ENCODE measurements around the gene HS2ST1.
"Not testable (repeated sequence)": the region's sequence is repeated elsewhere in the genome, so short reads cannot be mapped to it uniquely, and the experiment has no call there.

HS2ST1 gene

DNA sequence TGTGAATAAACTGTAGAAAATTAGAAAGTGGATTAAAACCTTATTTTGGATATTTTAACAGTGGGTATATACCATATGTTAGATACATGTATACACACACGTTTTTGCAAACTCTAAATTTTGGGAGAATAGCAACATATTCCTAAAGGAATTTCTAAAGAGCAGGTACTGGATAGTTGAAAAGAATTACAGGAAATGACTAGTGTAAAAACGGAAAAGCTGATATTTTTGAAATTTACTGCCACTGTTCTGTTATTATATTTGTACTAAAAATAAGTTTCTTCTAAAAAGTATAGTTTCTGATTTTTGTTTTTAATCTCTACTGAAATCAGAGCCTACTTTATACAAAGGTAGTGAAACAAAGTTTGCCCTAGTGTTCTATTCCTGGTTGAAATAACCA, 114.1 kb downstream of the HS2ST1 start:
- no peak for DNase-seq

DNA sequence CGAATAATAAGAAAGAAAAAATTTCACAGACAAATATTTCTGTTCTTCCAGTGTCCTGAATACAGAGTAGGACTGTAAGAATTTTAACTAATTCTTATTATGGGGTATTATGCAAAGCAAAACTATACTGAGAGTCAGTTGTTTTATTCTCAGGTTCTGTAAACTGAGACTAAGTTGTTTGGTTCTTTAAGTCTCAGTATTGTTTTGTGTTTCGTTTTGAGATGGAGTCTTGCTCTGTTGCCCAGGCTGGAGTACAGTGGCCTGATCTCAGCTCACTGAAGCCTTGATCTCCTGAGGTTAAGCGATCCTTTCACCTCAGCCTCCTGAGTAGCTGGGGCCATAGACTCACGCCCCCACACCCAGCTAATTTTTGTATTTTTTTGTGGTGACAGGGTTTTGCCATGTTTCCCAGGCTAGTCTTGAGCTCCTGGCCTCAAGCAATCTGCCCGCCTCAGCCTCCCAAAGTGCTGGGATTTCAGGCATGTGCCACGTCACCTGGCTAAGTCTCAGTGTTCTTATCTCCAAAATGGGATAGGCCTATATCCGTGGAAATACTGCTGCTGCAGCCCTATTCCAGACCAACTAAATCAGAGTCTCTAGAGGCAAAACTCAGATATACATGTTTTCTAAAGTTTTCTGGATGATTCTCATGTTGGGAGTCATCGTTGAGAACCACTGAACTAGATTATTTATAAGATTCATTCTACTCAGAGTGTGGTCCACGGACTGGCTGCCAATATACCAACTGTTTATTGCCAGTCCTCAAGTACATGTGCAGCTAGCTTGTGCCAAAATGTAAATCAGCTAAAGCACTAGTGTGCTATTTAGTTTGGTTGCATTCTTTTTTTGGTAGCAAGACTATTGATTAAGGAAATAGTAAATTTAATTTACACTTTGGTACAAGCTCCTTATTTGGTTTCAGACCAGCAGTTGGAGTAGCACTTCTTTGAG, 116.6 kb downstream of the HS2ST1 start:
- no peak for DNase-seq

DNA sequence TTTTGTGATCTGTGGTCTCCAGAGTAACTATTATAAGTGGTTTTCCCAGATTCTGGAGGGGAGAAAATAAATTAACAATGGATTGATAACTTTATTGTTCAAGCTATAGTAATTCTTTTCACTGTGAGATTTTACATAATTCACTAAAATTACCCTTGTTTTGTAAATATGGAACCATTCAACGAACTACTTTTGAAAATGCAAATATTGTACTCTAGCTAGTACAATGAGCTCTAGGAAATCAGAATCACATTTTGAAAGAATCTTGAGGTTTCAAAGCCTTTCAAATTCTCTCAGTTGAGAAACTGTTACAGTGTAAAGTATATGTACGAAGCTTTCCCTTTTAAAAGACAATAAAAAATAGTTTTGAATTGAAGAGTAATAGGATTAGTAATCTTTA, 119.9 kb downstream of the HS2ST1 start:
- DNase-seq: no peak

- no peak for DNase-seq
Observed at GRCh38 chr1:87039096-87039495, 124.7 kb downstream of the HS2ST1 start.

DNA sequence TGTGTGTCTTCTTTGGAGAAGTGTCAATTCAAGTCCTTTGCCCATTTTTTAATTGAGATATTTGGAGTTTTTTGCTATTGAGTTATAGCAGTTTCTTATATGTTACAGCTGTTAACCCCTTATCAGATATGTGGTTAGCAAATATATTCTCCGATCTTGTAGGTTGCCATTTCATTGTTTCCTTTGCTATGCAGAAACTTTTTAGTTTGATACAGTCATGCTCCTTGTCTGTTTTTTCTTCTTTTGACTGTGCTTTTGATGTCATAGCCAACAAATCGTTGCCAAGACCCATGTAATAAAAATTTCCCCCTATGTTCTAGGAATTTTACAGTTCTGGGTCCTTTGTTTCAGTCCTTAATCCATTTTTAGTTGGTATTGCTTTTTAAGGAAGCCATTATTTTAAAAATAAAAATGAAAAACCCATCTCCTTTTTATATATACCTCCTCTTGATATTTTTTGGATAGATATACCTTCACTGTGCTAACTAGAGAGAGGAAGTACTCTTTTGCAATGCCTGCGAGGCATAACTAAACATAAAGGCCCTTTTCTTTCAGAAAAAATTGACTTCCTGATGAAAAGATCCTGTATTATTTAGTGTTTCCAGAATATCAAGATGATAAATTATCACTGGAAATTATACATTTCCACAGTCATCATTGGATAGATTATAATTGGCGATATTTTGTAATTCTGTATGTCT, 127.8 kb downstream of the HS2ST1 start:
- no peak for DNase-seq

GRCh38 chr1:87044424-87044823, 130.0 kb downstream of the HS2ST1 start:
- DNase-seq: no peak

DNA sequence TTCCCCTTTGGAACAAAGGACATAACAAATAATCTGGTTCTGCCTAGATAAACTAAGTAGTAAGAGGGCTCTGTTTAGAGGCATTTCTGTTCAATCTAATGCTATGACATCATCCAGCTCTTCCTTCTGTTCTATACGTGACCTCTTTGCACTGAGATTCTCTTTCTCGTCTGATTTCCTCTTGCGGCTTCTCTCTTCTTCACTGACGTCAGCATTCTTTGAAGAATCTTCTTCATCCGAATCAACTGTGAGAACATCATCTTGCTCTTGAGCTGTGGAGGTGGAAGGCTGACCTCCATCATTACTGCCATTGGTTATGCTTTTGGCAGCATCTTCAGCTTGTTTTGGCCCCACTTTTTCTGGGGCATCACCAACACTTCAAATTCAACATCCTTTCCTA, 130.4 kb downstream of the HS2ST1 start:
- DNase-seq: no peak

DNA sequence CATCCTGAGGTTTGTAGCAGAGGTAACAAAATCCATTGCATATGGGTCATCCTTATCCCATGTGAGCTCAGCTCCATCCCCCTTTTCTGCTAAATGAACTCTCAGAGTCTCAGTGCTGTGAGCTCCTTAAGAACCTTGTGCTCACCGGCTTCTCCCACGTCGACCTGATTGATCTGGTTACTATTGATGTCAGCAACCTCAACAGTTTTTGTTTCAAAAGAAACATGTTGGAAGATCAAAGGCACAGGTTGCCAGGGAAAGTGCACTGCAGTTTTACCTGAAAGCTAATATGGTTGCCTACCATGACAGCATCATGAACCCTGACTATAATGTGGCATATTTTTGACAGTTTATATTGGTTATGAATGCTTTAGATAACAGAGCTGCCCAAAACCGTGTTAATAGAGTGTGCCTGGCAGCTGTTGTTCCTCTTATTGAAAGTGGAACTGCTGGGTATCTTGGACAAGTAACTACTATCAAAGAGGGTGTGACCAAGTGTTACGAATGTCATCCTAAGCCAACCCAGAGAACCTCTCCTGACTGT, 131.4 kb downstream of the HS2ST1 start:
- no peak for DNase-seq

GRCh38 chr1:87046951-87047350, 132.5 kb downstream of the HS2ST1 start:
- no peak for DNase-seq

DNA sequence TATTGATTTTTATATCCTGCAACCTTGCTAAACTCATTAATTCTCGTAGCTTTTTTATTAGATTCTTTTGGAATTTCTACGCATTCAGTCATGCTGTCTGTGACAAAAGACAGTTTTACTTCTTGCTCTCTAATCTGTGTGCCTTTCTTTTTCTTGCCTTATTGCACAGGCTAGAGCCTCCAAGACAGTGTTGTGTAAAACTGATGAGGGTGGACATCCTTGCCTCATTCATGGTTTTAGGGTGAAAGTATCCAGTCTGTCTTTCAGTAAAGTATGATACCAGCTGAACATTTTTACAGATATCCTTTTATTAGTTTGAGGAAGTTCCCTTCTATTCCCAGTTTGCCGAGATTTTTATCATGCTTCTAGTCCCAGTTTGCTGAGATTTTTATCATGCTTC, 133.8 kb downstream of the HS2ST1 start:
- DNase-seq: no peak

DNA sequence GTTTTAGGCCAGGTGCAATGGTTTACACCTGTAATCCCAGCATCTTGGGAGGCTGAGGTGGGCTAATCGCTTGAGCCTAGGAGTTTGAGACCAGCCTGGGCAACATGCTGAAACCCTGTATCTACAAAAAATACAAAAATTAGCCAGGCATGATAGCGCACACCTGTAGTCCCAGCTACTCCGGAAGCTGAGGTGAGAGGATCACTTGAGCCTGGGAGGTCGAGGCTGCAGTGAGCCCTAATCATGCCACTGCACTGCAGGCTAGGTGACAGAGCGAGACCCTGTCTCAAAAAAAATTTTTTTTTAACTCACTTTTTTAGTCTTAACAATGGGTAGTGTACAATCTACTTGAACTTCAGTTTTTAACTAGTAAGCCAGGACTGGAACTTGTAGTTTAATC, 137.5 kb downstream of the HS2ST1 start:
- DNase-seq: no peak

- DNase-seq: no peak
Observed at GRCh38 chr1:87052400-87052799, 138.0 kb downstream of the HS2ST1 start.

DNA sequence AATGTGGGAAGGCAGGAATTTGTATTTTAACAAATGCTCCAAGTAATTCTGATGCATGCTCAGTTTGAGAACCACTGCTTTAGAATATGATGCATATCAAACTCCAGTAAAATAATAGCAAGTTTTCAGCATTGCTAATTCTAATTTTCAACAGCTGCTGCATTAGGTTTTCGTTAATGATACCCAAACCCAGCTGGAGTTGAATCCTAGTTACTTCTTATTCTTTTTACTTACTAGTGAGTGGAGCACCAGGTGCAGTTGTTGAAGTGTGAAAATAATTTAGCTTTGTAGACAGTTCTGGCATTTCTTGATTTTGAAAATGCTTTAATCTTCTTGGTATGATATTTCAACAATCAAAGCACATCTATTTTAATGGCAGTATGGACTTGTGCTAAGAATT, 138.5 kb downstream of the HS2ST1 start:
- no peak for DNase-seq

DNA sequence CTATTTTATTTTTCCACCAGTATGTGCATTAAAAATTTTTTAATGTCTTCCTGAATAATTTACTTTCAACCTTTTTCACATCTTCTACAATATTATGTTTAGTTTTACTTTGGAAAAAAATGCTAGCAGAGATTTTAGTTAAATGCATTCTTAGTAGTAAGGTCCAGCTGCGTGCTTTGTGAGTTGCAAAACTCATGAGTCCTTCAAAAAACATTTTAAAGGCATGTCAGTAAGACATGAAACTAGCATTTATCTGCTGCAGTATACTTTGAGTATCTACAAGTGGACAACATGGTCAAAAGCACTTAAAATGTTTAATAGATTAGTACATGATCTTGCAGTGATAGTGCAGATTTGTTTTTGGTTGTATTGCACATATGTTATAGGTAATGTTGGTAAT, 139.0 kb downstream of the HS2ST1 start:
- no peak for DNase-seq

DNA sequence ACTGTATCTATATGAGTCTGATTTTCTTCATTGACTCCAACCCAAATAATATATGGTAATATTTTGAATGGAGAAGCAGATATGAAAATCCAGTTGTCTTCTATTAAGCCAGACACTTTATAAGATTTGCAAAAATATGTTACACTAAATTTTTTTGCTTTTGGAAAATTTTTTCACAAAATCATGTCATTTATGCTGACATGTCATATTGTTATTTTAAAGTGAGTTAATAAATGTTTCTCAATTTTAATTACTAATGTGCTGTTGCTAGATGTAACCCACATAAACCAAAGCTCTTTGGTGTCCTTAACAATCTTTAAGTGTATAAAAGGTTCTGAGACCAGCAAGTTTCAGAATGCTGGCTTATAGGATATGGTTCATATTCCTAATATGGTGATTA, 142.5 kb downstream of the HS2ST1 start:
- no peak for DNase-seq

- DNase-seq: no peak
Observed at GRCh38 chr1:87058343-87058649, 143.9 kb downstream of the HS2ST1 start.

DNA sequence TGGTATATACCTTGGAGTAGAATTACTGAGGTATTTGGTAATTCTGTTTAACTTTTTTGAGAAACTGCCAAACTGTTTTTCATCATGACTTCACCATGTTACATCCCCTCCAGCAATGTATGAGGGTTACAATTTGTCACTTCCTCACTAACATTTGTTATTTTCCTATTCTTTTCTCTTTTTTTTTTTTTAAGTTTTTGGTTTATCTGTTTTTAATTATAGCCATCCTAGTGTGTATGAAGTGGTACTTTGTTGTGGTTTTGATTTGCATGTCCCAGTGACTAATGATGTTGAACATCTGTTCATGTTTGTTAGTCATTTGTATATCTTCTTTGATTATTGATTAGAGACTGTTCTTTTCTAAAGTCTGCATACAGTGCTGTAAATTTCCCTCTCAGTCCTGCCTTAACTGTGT, 147.3 kb downstream of the HS2ST1 start:
- DNase-seq: no peak

DNA sequence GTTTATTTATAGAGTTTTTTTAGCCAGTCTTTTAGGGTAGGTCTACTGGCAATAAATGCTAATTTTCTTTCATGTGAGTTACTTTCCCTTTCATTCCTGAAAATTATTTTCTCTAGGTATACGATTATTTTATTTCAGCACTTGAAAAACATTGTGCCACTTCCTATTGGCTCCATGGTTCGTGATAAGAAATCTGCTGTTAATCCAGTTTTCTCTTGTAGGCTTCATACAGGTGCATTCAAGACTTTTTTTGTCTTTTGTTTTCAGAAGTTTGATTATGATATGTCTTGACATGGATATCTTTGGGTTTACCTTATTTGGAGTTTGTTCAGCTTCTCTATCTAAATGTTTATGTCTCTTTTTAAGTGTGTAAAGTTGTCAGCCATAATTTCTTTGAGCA, 148.3 kb downstream of the HS2ST1 start:
- DNase-seq: no peak

- DNase-seq: no peak
Observed at GRCh38 chr1:87064309-87064708, 149.9 kb downstream of the HS2ST1 start.

DNA sequence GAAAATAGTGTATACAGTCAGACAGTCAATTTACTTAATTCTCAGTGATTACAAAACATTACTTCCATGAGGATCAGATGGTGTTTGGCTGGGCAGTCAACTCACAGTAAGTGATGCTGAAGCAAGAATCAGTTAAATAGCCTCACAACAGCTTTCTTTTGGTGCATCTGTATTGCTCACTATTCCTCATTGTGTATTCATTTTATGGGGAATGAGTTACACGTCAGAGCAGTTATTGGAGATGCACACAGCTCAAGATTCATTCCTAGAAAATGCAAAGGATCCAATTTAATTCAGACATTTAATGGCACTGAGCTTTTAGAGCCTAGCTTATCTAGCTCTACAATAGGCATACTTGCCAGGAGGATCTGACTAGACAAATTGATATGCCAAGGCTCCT, 150.6 kb downstream of the HS2ST1 start:
- DNase-seq: no peak

GRCh38 chr1:87066708-87067107, 152.3 kb downstream of the HS2ST1 start:
- not testable (repeated sequence) for DNase-seq

DNA sequence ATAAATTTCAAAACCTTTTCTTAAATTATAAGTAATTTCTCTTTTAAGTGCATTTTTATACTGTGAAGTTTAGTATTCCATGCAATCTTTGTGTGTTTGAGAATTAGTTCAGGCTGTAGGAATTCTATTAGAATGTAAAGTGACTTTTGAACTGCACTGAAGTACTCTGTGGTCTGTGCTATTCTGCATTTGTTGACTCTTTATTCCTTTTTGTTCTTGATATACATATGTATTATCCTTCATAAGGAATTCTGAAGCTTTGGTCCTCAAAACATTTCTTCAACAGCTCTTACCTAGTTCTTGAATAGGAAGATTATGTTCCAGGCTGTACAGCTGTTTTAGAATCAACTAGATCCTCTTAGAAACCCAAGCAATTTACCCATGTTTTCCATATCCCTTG, 158.0 kb downstream of the HS2ST1 start:
- no peak for DNase-seq

DNA sequence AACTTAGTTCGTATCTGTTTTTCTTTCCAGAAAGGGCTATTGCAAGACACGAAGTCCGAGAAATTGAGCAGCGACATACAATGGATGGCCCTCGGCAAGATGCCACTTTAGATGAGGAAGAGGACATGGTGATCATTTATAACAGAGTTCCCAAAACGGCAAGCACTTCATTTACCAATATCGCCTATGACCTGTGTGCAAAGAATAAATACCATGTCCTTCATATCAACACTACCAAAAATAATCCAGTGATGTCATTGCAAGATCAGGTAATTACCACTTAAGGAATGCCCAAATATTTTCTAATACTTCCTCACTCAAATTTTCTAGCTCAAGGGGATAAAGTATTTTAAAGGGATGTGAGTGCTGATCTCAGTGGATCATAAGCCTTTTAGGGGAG, 158.5 kb downstream of the HS2ST1 start:
- DNase-seq: no peak
